ENCODE data around the gene TPSB2.
"Not testable (repeated sequence)": the region's sequence is repeated elsewhere in the genome, so short reads cannot be mapped to it uniquely, and the experiment has no call there.

TPSB2 gene

GRCh38 chr16:1261131-1261892 lies 31.3 kb upstream of the TPSB2 start:
- DNase-seq = peak; percentile 3

DNA sequence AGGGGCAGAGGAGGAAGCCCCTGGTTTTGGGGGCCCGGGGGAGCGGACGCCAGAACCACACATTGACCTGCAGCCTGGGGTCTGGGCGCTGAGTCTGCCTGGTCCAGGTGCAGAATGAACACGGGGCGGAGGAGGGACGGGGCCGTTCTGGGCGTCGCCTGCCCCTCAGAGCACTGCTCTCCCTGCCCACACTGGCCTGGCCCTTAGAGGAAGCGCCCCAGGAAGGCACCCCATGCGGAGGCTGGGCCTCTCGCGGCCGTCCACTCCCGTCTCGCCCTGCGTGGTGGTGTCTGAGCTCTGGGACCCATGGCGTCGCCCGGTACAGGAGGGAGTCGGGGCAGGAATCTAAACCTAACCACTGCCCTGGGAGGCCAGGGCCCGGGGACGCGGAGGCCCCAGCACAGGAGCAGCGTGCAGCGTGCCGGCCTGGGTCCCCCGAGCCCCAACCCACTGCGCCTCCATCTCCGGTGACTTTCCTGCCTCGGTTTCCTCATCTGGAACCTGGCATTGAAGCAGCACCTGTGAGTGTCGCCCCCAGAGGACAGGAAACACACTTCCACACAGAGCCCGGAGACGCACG lies 30.2 kb upstream of the TPSB2 start:
- DNase-seq = no peak

- DNase-seq = no peak
These were observed 29.7 kb upstream of the TPSB2 start for GRCh38 chr16:1259760-1260068.

DNA sequence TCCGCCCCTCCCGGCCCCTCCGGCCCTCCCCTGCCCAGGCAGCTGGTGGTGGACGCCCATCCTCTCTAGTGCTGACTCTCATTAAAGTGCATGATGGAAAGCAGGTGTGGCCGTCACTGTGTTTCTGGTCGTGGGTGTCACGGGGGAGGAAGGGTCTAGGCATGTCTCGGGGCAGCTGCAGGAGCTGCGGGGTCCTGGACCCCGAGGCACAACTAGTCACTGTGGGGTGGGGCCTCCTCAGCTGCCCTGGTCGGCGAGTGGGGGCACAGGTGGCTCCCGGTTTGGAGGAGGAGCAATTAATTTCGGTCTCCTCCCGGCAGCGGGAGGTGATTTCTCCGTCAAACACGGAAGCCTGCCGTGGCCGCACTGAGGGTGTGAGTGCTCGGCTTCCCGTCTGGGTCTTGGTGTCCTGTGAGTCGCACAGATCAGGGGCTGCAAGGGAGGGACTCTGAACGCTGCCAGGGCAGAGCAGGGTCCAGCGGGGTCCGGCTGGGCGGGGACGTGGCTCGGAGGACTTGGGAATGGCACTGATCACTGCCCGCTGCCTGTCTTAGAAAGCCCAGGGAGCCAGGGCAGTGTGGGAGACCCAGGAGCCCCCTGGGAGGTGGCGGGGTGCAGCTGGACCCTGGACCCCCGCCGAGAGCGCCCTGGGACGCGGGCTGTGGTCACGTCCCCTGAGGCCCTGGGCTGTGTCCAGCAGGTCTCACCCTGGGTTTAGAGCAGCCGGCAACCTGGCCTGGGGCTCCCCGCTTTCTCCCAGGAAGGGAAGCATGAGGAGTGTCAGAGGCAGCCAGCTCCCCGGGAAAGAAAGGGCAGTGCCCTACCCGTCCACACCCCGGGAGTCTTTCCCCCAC lies 29.1 kb upstream of the TPSB2 start:
- peak; percentile 18 for DNase-seq

DNA sequence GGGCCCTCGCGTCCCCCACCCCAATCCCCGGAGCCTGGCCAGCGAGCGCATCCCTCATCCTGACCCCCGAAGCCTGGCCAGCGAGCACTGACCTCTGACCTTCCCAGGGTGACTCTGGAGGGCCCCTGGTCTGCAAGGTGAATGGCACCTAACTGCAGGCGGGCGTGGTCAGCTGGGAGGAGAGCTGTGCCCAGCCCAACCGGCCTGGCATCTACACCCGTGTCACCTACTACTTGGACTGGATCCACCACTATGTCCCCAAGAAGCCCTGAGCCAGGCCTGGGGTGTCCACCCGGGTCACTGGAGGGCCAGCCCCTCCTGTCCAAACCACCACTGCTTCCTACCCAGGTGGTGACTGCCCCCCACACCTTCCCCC lies 28.2 kb upstream of the TPSB2 start:
- DNase-seq = no peak

DNA sequence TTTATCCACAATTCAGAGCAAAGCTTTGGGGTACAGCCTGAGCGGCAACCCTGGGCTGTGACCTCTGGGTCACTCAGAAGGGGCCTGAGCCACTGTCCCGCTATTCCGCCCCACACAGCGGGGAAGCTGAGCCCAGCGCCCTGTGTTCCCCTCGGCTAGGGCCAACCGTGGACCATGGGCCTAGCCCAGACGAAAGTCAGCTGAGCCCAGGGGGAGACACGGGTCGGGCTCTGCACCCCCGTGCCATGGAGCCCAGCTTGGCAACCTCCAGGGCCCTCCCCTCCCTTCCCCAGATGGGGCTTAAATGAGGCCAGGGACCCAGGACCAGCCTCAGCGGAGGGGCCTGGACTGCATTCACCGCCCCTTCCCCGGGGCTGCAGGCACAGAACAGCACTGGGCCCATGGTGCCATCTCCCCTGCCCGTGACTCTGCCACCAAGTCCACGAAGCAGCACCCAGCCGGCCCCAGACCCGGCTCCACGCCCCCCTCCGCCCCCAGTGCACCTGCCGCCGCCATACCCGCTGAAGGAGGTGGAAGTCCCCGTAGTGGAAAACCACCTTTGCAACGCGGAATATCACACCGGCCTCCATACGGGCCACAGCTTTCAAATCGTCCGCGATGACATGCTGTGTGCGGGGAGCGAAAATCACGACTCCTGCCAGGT lies 27.7 kb upstream of the TPSB2 start:
- no peak for DNase-seq

DNA sequence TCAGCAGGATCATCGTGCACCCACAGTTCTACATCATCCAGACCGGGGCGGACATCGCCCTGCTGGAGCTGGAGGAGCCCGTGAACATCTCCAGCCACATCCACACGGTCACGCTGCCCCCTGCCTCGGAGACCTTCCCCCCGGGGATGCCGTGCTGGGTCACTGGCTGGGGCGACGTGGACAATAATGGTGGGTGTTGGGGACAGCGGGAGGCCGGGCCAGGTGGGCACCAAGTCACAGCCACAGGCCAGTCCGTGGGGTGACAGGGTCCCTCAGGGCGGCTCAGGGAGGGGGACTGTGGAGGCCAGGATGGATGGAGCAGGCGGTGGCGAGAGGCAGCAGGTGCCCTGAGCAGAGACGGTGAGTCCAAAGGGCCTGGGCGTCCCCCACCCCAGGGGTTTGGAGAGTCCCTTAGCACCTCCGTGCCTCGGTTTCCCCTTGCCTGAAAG lies 26.9 kb upstream of the TPSB2 start:
- DNase-seq = no peak

GRCh38 chr16:1256296-1256873 lies 26.4 kb upstream of the TPSB2 start:
- DNase-seq = not testable (repeated sequence)

GRCh38 chr16:1255276-1256122 lies 25.5 kb upstream of the TPSB2 start, which contains the start of gene TPSD1:
TPSD1 (plus strand) TSS chr16:1256069; CDS start chr16:1256281, 212 bp downstream.
- not testable (repeated sequence) for DNase-seq

GRCh38 chr16:1254821-1255220 lies 24.8 kb upstream of the TPSB2 start:
- not testable (repeated sequence) for DNase-seq

GRCh38 chr16:1253701-1254364 lies 23.8 kb upstream of the TPSB2 start:
- DNase-seq = not testable (repeated sequence)

DNA sequence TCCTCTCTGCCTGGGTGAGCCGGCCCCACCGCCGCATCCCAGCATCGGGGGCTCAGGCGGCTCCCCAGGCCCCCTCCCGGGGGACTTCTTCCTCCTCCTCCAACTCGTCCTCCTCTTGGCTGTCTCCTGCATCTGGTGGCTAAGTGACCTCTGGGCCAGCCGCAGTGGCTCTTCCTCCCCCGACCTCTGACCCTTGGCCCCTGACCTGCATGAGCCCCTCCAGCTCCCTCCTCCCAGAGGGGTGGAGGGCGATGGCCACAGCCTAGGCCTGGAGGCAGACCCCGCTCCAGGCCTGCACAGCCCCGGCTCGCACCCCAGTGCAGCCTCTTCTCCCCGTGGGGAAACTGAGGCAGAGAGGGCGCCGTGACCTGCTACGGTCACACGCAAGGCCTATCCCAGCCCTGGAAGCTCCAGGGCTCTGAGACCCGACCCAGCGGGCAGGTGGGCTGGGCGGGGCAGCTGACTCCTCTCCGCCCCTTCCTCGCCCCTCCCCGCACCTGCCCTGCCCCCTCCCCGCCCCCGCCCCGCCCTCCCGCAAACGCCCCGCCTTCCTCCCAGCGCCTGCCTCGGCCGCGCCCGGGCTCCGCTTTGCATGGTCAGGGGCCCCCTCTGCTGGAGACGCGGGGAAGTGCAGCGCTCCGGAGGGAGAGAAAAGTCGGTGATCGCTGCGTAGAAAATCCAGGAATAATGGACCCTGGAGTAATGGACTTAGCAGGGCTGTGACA lies 19.2 kb upstream of the TPSB2 start:
- DNase-seq = not testable (repeated sequence)

- not testable (repeated sequence) for DNase-seq
These were observed 18.0 kb upstream of the TPSB2 start for GRCh38 chr16:1247903-1248537.

DNA sequence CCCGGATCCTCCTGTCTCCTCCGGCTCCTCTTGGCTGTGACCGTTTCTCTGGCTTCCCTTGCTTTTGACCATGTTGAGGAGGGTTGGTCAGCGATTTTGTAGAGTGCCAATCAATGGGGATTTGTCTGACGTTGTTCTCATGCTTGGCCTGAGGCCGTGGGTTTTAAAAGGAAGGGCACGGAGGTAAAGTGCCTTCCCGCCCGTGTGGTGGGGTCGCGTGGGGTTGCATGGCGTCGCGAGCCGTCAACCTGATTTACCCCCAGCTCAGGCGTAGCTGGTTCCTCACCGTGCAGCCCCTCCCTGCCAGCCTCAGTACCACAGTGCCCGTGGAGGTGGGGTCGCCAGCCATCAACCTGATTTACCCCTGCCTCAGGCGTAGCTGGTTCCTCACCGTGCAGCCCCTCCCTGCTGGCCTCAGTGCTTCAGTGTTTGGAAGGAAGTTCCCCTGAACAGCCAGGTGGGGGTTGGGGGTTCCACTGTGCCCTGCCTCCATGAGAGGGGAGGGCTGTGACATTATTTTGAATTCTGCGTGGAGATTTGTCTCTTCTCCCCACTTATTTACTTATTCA lies 15.6 kb upstream of the TPSB2 start:
- no peak for DNase-seq

GRCh38 chr16:1244881-1245280 lies 14.9 kb upstream of the TPSB2 start:
- DNase-seq = no peak

DNA sequence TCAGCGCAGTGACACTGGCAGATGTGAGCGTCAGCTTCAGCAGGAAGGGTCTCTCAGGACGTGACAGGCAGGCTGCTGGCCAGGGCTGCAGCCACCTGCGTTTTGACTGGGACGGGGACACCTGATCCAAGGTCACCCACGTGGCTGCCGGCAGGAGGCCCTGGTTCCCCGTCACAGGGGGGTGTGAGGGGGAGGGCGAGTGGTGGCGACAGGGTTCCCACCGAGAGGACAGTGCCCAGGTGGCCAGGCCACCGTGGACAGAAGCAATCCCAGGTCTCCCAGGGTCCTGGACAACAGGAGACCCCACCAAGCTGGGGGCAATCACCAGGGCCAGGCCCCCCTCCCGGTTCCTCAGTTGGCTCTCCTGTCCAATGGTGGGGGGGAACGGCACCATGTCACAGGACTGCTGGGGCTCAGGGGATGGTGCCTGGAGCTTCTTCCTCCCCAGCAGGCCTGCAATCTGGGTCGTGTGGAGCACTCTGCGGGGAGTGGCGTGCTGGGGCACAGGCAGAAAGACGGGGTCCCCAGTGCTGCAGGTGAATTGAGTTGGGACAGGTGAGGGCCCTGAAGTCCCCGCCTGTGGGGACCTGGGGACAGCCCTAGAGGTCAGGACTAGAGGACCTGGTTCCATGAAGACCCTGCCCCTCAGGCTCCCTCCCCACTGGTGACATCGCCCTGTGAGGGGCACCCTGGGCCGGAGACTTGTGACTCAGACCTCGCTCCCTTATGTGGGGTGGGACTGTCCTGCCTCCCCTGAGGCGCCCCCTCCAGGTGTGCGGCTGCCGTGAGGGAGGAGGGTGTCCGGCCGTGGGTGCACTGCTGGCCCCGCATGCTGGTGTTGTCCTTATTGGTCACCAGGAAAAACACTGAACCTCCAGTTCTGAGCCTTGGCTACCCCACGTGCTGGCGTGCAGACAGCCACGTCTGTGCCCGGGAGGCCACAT lies 14.2 kb upstream of the TPSB2 start:
- DNase-seq = not testable (repeated sequence)

DNA sequence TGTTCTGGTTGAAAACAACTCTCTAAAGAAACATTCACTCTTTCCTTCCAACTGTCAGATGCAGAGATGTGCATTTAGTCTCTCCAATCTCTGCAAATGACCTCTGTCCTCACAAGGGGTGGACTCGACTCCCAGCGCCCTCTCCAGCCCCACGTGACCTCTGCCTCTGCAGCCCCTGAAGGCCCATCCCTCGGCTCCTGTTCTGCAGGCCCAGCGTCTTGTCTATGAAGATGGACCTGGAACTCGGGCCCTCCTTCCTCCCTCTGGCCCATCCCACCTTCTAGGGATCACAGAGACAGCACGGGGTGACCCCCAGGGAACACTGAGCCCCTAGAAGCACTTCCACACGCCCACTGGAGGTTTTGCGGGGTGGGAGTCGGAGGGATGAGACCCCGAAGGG lies 13.4 kb upstream of the TPSB2 start:
- DNase-seq = not testable (repeated sequence)

- DNase-seq = not testable (repeated sequence)
These were observed 11.1 kb upstream of the TPSB2 start for GRCh38 chr16:1241081-1241480.

Measured in NCI-H1417 treated with DMSO at 0.1 percent for 48 hours (cell line).